ENCODE measurements around the gene LYSET. TPM values are rescaled to one million over a fixed set of nuclear protein-coding genes. Genes with fewer than 3 reads are reported as not detected.
A peak's percentile ranks its signal among the peaks of the same experiment; 100 is the strongest.

The LYSET gene
- total and polyA plus RNA-seq, 10 of the 15 experiments (the other 5 are each of a cell fraction or from before 2014, with no cell fraction given), result 11.9 to 34.5 (median 21.2) TPM

- ATAC-seq, result no peak
- H3K9ac ChIP-seq (ENCODE audit: control insufficient read depth, insufficient read depth, low read length), result no peak overlapping the region
- TF ChIP-seq, protein P1, sequence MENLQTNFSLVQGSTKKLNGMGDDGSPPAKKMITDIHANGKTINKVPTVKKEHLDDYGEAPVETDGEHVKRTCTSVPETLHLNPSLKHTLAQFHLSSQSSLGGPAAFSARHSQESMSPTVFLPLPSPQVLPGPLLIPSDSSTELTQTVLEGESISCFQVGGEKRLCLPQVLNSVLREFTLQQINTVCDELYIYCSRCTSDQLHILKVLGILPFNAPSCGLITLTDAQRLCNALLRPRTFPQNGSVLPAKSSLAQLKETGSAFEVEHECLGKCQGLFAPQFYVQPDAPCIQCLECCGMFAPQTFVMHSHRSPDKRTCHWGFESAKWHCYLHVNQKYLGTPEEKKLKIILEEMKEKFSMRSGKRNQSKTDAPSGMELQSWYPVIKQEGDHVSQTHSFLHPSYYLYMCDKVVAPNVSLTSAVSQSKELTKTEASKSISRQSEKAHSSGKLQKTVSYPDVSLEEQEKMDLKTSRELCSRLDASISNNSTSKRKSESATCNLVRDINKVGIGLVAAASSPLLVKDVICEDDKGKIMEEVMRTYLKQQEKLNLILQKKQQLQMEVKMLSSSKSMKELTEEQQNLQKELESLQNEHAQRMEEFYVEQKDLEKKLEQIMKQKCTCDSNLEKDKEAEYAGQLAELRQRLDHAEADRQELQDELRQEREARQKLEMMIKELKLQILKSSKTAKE (IDR thresholded peaks at IDR 0.05; ENCODE audit: low read depth, poor library complexity, severe bottlenecking), result no peak
- peak; percentile 46 for TF ChIP-seq RUNX3 (IDR thresholded peaks at IDR 0.05; ENCODE audit: low read length)
- SMC1A ChIA-PET (ENCODE audit: uncharacterized antibody, unreplicated experiment), result interaction anchor here (0.7 to 1.4 kb wide), 3 partner anchors 38 to 258 kb away, joined by 3 to 4 read pairs (median 3); no protein-coding TSS in a partner anchor
- in situ Hi-C loops (cut with MboI) (no loop called here), intact Hi-C loops (cut with micrococcal nuclease; ENCODE audit: unreplicated experiment) (no loop called here)
- no peaks in the 10 kb centered on the region for H4K20me1 ChIP-seq (ENCODE audit: control insufficient read depth, insufficient read depth)
- no peaks in the 10 kb centered on the region for H3K9me3 ChIP-seq (replicated peaks; ENCODE audit: control insufficient read depth, insufficient read depth, low read length)
- H3K4me3 ChIP-seq, result no peak overlapping the region
- H3K4me2 ChIP-seq (ENCODE audit: control insufficient read depth, insufficient read depth), result no peak overlapping the region
- CTCF ChIA-PET, result interaction anchor here (2.7 kb wide), 1 partner anchor 107 kb away, joined by 51 read pairs; no protein-coding TSS in a partner anchor
- FAIRE-seq, result no peak
- POLR2A ChIA-PET, result no interaction called here
- H3K27ac ChIP-seq (ENCODE audit: control insufficient read depth, insufficient read depth), result no peak overlapping the region
- no peak for DNase-seq (ENCODE audit: low read depth, low spot score)
- no peak overlapping the region for H2AFZ ChIP-seq (ENCODE audit: control insufficient read depth, low read depth, low read length)
- no peaks in the 10 kb centered on the region for H3K4me1 ChIP-seq (ENCODE audit: control insufficient read depth, insufficient read depth, low read length)
- peaks cover 5 to 6% of the 10 kb centered on the region in 2 experiments; a peak in 3 of 4 replicates for H3K36me3 ChIP-seq (ENCODE audit: control insufficient read depth in 2 of 2, insufficient read depth in 2 of 2, low read length in 1 of 2)
- no peaks in the 10 kb centered on the region for H3K79me2 ChIP-seq (ENCODE audit: control insufficient read depth, insufficient read depth, low read length)
- no TSS peak for BruUV-seq (replicated peaks)
- RAD21 ChIA-PET (ENCODE audit: unreplicated experiment), result interaction anchor here (0.6 to 3.7 kb wide), 3 partner anchors 14 to 739 kb away, joined by 3 to 35 read pairs (median 6); partner anchors contain the start of genes GON7 and UBR7
- H3K27me3 ChIP-seq (replicated peaks in 1 of 2; ENCODE audit: control insufficient read depth in 2 of 2, insufficient read depth in 2 of 2, low read length in 1 of 2), result no peaks in the 10 kb centered on the region
Observed at GRCh38 chr14:93220509-93220908, 35.4 kb downstream of the LYSET start.

DNA sequence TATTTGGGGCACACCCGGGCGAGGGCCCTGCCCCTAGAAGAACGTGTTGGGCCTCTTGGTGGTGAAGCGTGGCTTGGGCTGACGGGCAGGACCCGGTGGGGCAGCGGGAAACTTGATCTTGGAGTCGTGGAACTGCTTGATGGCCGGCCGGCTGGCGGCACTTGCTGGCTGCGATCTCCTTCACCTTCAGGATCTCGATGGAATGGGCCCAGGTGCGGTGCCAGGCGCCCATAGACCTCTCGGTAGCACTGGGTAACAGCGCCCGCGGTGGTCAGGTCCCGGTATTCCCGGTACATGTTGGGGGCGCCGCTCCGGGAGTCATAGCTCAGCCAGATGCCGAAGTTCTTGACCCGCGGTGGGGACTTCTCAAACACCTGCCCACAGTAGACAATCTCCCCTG lies 38.4 kb downstream of the LYSET start:
- no TSS peak for BruUV-seq (replicated peaks)
- SMC1A ChIA-PET (ENCODE audit: uncharacterized antibody, unreplicated experiment), result no interaction called here
- POLR2A ChIA-PET, result interaction anchor here (0.8 kb wide), 1 partner anchor 29 kb away, joined by 3 read pairs; no protein-coding TSS in a partner anchor
- TF ChIP-seq HDGF (IDR thresholded peaks at IDR 0.05) (no peak), SMC3 (IDR thresholded peaks at IDR 0.05; ENCODE audit: borderline replicate concordance, low read length) (no peak), MTA3 (IDR thresholded peaks at IDR 0.05; ENCODE audit: borderline replicate concordance, low read length) (no peak), RELA (IDR thresholded peaks at IDR 0.05; ENCODE audit: borderline replicate concordance, partially characterized antibody) (no peak), MXI1 (IDR thresholded peaks at IDR 0.05; ENCODE audit: low read depth, low read length) (no peak), ZBTB4 (CRISPR knock-in tag; IDR thresholded peaks at IDR 0.05) (no peak), SRF (IDR thresholded peaks at IDR 0.05; ENCODE audit: low read depth in 2 of 2, low read length in 2 of 2) (no peak)
- TF ChIP-seq, protein P2, sequence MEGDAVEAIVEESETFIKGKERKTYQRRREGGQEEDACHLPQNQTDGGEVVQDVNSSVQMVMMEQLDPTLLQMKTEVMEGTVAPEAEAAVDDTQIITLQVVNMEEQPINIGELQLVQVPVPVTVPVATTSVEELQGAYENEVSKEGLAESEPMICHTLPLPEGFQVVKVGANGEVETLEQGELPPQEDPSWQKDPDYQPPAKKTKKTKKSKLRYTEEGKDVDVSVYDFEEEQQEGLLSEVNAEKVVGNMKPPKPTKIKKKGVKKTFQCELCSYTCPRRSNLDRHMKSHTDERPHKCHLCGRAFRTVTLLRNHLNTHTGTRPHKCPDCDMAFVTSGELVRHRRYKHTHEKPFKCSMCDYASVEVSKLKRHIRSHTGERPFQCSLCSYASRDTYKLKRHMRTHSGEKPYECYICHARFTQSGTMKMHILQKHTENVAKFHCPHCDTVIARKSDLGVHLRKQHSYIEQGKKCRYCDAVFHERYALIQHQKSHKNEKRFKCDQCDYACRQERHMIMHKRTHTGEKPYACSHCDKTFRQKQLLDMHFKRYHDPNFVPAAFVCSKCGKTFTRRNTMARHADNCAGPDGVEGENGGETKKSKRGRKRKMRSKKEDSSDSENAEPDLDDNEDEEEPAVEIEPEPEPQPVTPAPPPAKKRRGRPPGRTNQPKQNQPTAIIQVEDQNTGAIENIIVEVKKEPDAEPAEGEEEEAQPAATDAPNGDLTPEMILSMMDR (IDR thresholded peaks at IDR 0.05 in 2 of 3, conservative IDR thresholded peaks at IDR 0.05 in 1 of 3; ENCODE audit: control insufficient read depth in 2 of 3, extremely low read depth in 1 of 3, insufficient read depth in 1 of 3, low read depth in 3 of 3, low read length in 3 of 3), result no peak

More for the DNA sequence above, 38.4 kb downstream of the LYSET start:
- no peak for FAIRE-seq
- in situ Hi-C loops (cut with MboI), result no loop called here
- Histone ChIP-seq H3K4me3 (no peak overlapping the region), H3K4me2 (ENCODE audit: control insufficient read depth, insufficient read depth) (no peak overlapping the region), H2AFZ (ENCODE audit: control insufficient read depth, low read depth, low read length) (no peak overlapping the region), H4K20me1 (ENCODE audit: control insufficient read depth, insufficient read depth) (no peaks in the 10 kb centered on the region), H3K9me3 (replicated peaks; ENCODE audit: control insufficient read depth, insufficient read depth, low read length) (no peaks in the 10 kb centered on the region), H3K9ac (ENCODE audit: control insufficient read depth, insufficient read depth, low read length) (no peak overlapping the region), H3K4me1 (ENCODE audit: control insufficient read depth, insufficient read depth, low read length) (no peaks in the 10 kb centered on the region), H3K27me3 (replicated peaks in 1 of 2; ENCODE audit: control insufficient read depth in 2 of 2, insufficient read depth in 2 of 2, low read length in 1 of 2) (no peaks in the 10 kb centered on the region), H3K27ac (ENCODE audit: control insufficient read depth, insufficient read depth) (no peak overlapping the region), H3K79me2 (ENCODE audit: control insufficient read depth, insufficient read depth, low read length) (no peaks in the 10 kb centered on the region), H3K36me3 (ENCODE audit: control insufficient read depth in 2 of 2, insufficient read depth in 2 of 2, low read length in 1 of 2) (peaks cover 6 to 10% of the 10 kb centered on the region in 2 experiments; a peak in 3 of 4 replicates)
- DNase-seq (ENCODE audit: low read depth, low spot score), result no peak
- intact Hi-C loops (cut with micrococcal nuclease; ENCODE audit: unreplicated experiment), result no loop called here
- WGBS (ENCODE audit: insufficient coverage, insufficient replicate concordance, low lambda C conversion rate, missing lambda C conversion rate), result 99% methylated on average over 27 of the region's 27 CpGs
- RAD21 ChIA-PET (ENCODE audit: unreplicated experiment), result no interaction called here
- no peak for ATAC-seq
- CTCF ChIA-PET, result no interaction called here
